D721Med (cell line): ENCODE data around the gene KDM3B.

Experiments
- DNase-seq: peaks from one replicate; pipeline ENCODE4 v3.0.0; 2011; ENCODE audit warnings: low spot score; ENCODE audit not compliant: insufficient read length
- FAIRE-seq: peaks from 2 replicates; lab custom pipeline; 2011; peaks lifted over from hg19 to GRCh38; lab: Jason Lieb, UNC
- TF ChIP-seq, protein P1 (sequence below): IDR thresholded peaks from 2 replicates; pipeline ENCODE4 v1.5.1; 2012; ENCODE audit warnings: mild to moderate bottlenecking, control low read depth; ENCODE audit not compliant: insufficient read depth; ENCODE audit errors: missing control alignments

Gene KDM3B

DNA sequence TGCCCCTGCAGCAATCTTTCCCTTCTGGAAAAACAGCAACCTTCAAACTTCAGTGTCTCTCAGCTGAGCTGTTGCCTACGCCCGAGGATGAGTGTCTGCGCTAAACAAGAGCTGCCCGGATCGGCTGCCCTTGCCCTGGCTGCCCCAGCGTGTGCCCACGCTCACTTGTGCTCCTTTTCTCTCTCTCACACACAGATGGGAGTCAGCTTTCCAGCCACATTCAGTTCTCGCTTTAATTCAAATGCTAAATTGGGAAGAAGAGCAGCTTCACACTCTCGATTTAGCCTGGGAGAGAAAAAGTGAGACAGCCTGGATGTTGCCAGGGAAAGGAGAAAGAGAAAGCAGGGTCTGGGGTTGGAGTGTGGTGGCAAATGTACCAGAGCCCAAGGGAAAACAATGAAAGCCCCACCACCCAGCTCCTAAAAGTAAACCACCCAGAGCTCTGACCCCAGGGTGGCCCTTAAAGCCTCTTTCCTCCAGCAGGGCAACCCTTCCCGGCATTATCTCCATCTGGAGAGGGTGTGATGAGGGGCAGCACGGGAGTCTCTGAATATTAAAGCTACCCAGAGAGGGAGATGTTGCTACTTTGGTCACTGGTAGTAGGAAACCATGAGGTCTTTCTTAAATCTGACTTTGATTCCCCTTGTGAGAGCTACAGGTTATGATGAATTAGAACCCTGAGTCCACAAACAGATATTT is 102.9 kb downstream of the KDM3B start:
- TF ChIP-seq, protein P1, sequence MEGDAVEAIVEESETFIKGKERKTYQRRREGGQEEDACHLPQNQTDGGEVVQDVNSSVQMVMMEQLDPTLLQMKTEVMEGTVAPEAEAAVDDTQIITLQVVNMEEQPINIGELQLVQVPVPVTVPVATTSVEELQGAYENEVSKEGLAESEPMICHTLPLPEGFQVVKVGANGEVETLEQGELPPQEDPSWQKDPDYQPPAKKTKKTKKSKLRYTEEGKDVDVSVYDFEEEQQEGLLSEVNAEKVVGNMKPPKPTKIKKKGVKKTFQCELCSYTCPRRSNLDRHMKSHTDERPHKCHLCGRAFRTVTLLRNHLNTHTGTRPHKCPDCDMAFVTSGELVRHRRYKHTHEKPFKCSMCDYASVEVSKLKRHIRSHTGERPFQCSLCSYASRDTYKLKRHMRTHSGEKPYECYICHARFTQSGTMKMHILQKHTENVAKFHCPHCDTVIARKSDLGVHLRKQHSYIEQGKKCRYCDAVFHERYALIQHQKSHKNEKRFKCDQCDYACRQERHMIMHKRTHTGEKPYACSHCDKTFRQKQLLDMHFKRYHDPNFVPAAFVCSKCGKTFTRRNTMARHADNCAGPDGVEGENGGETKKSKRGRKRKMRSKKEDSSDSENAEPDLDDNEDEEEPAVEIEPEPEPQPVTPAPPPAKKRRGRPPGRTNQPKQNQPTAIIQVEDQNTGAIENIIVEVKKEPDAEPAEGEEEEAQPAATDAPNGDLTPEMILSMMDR, result no peak
- FAIRE-seq (no peak), DNase-seq (no peak)

DNA sequence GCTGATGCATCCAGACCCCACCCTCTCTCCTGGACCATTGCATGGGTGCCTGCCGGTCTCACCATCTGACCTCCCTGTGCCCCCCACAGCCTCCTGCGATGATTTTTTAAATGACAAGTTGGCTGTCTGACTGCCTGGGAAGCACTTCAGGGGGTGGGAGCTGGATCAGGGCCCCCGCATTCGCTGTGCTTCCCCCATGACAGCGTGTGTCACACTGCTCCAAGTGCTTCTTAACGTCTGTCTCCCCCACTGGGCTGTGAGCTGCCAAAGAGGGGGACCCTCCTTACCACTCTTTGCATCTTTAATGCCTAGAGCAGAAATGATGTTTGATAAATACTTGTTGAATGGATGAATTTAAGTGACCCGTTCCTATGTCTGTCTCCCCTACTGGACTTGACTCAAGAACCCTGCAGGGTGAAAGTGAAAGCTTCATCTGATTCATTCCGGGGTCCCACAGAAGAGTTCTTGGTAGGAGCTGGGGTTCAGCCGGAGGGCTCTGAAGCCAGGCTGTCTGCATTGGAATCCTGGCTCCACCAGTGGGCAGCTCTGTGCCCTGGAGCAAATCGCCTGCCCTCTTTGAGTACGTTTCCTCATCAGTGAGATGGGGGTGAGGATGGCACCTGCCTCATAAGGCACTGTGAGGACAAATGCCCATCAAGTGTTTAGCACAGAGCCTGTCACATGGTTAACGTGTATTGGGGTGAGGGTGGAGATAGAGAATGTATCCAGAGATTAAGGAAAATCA is 105.2 kb downstream of the KDM3B start:
- DNase-seq (no peak), FAIRE-seq (no peak)
- TF ChIP-seq, protein P1, result no peak

DNA sequence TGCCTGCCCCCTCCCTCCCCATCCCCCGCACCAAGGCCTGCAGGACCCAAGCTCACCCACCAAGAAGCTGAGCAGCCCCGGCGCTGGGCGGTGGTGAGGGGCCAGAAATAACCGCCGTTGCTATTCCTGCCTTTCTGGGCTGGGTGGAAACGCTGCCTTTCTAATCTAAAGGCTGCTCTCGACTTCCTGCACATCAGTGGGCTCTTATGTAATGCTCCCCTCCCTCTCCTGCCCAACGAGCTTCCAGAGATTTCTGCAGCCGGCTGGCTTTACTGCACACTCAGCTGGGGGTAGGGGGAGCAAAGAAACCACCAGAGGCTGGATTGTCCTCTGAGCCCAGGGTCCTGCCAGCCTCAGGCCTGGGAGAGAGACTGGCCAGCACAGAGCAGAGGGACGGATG is 105.9 kb downstream of the KDM3B start:
- TF ChIP-seq, protein P1, result no peak
- DNase-seq (no peak), FAIRE-seq (no peak)

DNA sequence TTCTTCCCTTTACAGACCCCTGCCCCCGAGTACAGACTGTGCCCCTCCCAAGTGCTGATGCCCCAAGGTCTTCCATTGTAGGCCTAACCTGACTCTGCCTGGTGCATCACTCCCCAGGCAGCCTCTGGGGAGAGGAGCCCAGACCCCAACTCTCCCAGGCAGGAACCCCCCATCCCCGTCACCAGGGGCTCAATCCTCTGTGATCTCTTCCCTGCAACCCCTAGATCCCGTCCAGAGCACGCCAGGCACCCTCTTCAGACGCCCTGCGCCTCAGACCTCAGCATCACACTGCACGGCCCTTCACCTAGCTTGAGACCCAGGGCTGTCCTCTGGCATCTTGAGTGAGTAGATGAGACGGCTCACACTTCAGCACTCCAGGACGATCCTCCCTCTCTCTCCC is 106.4 kb downstream of the KDM3B start:
- DNase-seq (no peak), FAIRE-seq (no peak)
- TF ChIP-seq, protein P1, result no peak

DNA sequence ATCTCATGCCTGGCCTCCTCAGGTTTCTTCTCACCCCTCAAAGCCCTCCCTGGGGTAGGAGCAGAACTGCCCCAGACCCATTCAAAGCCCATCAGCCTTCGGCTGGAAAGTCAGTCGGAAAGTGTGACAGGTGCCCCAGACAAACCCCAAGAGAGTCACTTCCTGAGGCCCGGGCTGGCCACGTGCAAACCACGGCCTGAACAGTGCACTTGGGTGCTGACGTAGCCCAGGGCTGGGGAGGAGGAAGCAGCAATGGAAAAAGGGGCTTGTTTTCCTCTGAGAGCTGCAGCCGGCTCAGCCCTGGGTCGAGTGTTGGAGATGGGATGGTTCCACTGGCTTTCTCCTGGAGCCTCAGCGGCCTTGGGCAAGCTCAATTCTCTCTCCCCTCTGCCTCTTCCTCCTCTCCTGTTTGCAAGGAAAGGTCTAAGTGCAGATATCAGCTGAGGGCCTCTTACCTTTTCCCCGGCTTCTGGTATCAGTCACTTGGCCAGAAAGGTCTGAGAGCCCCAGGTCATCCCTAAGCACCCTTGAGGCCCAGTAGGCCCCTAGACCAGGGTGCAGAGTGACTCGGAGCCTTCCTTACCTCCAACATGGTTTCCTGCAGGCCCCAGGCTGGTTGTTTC is 106.9 kb downstream of the KDM3B start:
- TF ChIP-seq, protein P1, result no peak
- FAIRE-seq (no peak), DNase-seq (no peak)

DNA sequence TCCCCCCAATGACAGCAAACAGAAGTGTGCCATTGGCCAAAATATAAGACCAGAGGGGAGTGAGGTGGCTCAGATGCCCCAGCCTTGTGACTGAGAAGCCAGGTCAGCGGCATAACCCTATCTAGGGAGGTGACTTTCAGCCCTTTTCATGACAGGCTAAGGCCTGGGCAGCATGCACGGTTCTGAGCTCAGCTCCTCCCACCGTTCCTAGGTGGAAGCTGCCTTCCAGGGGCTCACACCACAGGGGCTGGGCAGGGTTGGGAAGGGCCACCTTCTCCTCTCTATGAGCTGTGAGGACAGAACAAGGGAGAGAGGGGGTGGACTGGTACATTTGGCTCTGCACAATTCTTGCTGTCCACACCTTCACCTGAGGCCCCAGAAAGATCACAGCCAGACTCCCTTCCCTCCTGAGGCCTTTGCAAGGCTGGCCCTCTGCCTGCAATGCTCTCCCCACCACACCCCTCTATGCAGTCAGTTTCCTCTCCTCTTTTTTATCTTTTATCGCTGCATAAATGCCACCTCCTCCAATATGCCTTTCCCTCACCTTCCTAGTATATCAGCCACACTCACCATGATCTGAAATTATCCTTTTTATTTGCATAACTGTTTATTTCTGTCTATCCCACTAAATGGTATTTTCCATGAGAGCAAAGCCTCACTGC is 107.7 kb downstream of the KDM3B start:
- no peak for FAIRE-seq
- TF ChIP-seq, protein P1, result no peak

More for the DNA sequence above, 107.7 kb downstream of the KDM3B start:
- DNase-seq, result no peak
